Activated naive CD4-positive, alpha-beta T cell treated with anti-CD3 and anti-CD28 coated beads, Interleukin-2, amount 50 U/mL, for 24 hours (primary cell): Measurements from ENCODE around the gene CNN2.

Experiments used
- H3K27ac Mint-ChIP-seq: one replicate; pipeline ENCODE4 v1.8.0; 2021; ENCODE audit warnings: mild to moderate bottlenecking, mixed read lengths
- H3K27me3 Mint-ChIP-seq: one replicate; pipeline ENCODE4 v1.8.0; 2021; ENCODE audit warnings: mixed read lengths
- H3K36me3 Mint-ChIP-seq: one replicate; pipeline ENCODE4 v1.8.0; 2021; ENCODE audit warnings: mixed read lengths
- H3K4me1 Mint-ChIP-seq: one replicate; pipeline ENCODE4 v1.8.0; 2021; ENCODE audit warnings: mixed read lengths
- H3K4me3 Mint-ChIP-seq: one replicate; pipeline ENCODE4 v1.8.0; 2021; ENCODE audit warnings: mild to moderate bottlenecking, mixed read lengths
- H3K9me3 Mint-ChIP-seq: one replicate; pipeline ENCODE4 v1.8.0; 2021; ENCODE audit warnings: mixed read lengths

The CNN2 gene

GRCh38 chr19:1046117-1046626, 19.8 kb downstream of the CNN2 start:
- H3K9me3 Mint-ChIP-seq: no peaks in the 10 kb centered on the region
- H3K4me3 Mint-ChIP-seq: no peak overlapping the region
- peaks cover 6% of the 10 kb centered on the region for H3K4me1 Mint-ChIP-seq
- H3K36me3 Mint-ChIP-seq: no peaks in the 10 kb centered on the region
- no peak overlapping the region for H3K27ac Mint-ChIP-seq
- H3K27me3 Mint-ChIP-seq: no peaks in the 10 kb centered on the region

GRCh38 chr19:1046836-1047695, 20.7 kb downstream of the CNN2 start:
- Mint-ChIP-seq H3K9me3 (no peaks in the 10 kb centered on the region), H3K4me3 (no peak overlapping the region), H3K36me3 (no peaks in the 10 kb centered on the region), H3K27ac (no peak overlapping the region), H3K27me3 (no peaks in the 10 kb centered on the region), H3K4me1 (peaks cover 7% of the 10 kb centered on the region)

GRCh38 chr19:1047696-1048147, 21.3 kb downstream of the CNN2 start:
- Mint-ChIP-seq H3K4me1 (peaks cover 9% of the 10 kb centered on the region), H3K27ac (no peak overlapping the region), H3K27me3 (no peaks in the 10 kb centered on the region), H3K9me3 (no peaks in the 10 kb centered on the region), H3K36me3 (no peaks in the 10 kb centered on the region), H3K4me3 (no peak overlapping the region)

GRCh38 chr19:1049106-1049505, 22.7 kb downstream of the CNN2 start:
- no peaks in the 10 kb centered on the region for H3K9me3 Mint-ChIP-seq
- H3K27me3 Mint-ChIP-seq: no peaks in the 10 kb centered on the region
- no peaks in the 10 kb centered on the region for H3K36me3 Mint-ChIP-seq
- H3K27ac Mint-ChIP-seq: no peak overlapping the region
- H3K4me3 Mint-ChIP-seq: no peak overlapping the region
- H3K4me1 Mint-ChIP-seq: peaks cover 11% of the 10 kb centered on the region

GRCh38 chr19:1049800-1050199, 23.4 kb downstream of the CNN2 start:
- no peaks in the 10 kb centered on the region for H3K27me3 Mint-ChIP-seq
- no peaks in the 10 kb centered on the region for H3K36me3 Mint-ChIP-seq
- no peaks in the 10 kb centered on the region for H3K9me3 Mint-ChIP-seq
- no peak overlapping the region for H3K27ac Mint-ChIP-seq
- H3K4me3 Mint-ChIP-seq: no peak overlapping the region
- peaks cover 11% of the 10 kb centered on the region for H3K4me1 Mint-ChIP-seq

GRCh38 chr19:1050989-1051788, 24.8 kb downstream of the CNN2 start:
- H3K36me3 Mint-ChIP-seq: no peaks in the 10 kb centered on the region
- peaks cover 9% of the 10 kb centered on the region for H3K4me1 Mint-ChIP-seq
- no peak overlapping the region for H3K27ac Mint-ChIP-seq
- no peak overlapping the region for H3K4me3 Mint-ChIP-seq
- no peaks in the 10 kb centered on the region for H3K27me3 Mint-ChIP-seq
- no peaks in the 10 kb centered on the region for H3K9me3 Mint-ChIP-seq

- no peaks in the 10 kb centered on the region for H3K27me3 Mint-ChIP-seq
- H3K9me3 Mint-ChIP-seq: no peaks in the 10 kb centered on the region
- H3K4me3 Mint-ChIP-seq: no peak overlapping the region
- peaks cover 14% of the 10 kb centered on the region for H3K4me1 Mint-ChIP-seq
- peaks cover 5% of the 10 kb centered on the region for H3K36me3 Mint-ChIP-seq
- no peak overlapping the region for H3K27ac Mint-ChIP-seq
Observed at GRCh38 chr19:1051791-1052190, 25.4 kb downstream of the CNN2 start.

- H3K4me1 Mint-ChIP-seq: peaks cover 20% of the 10 kb centered on the region
- no peaks in the 10 kb centered on the region for H3K9me3 Mint-ChIP-seq
- H3K27me3 Mint-ChIP-seq: no peaks in the 10 kb centered on the region
- no peak overlapping the region for H3K27ac Mint-ChIP-seq
- H3K4me3 Mint-ChIP-seq: no peak overlapping the region
- H3K36me3 Mint-ChIP-seq: peaks cover 8% of the 10 kb centered on the region
Observed at GRCh38 chr19:1052349-1052975, 26.1 kb downstream of the CNN2 start.

GRCh38 chr19:1053176-1054101, 27.0 kb downstream of the CNN2 start:
- Mint-ChIP-seq H3K4me3 (no peak overlapping the region), H3K4me1 (peaks cover 30% of the 10 kb centered on the region), H3K27ac (peak overlapping the region; percentile 17), H3K9me3 (no peaks in the 10 kb centered on the region), H3K36me3 (peaks cover 9% of the 10 kb centered on the region), H3K27me3 (no peaks in the 10 kb centered on the region)

- Mint-ChIP-seq H3K27me3 (no peaks in the 10 kb centered on the region), H3K4me1 (peaks cover 31% of the 10 kb centered on the region), H3K27ac (no peak overlapping the region), H3K4me3 (no peak overlapping the region), H3K36me3 (peaks cover 9% of the 10 kb centered on the region), H3K9me3 (no peaks in the 10 kb centered on the region)
Observed at GRCh38 chr19:1054102-1055027, 28.0 kb downstream of the CNN2 start.

- Mint-ChIP-seq H3K36me3 (peaks cover 9% of the 10 kb centered on the region), H3K4me3 (no peak overlapping the region), H3K9me3 (no peaks in the 10 kb centered on the region), H3K4me1 (peaks cover 31% of the 10 kb centered on the region), H3K27ac (no peak overlapping the region), H3K27me3 (no peaks in the 10 kb centered on the region)
Observed at GRCh38 chr19:1055028-1055425, 28.6 kb downstream of the CNN2 start.

- Mint-ChIP-seq H3K27ac (peak overlapping the region; percentile 26), H3K9me3 (no peaks in the 10 kb centered on the region), H3K4me3 (no peak overlapping the region), H3K36me3 (peaks cover 9% of the 10 kb centered on the region), H3K4me1 (peaks cover 31% of the 10 kb centered on the region), H3K27me3 (no peaks in the 10 kb centered on the region)
Observed at GRCh38 chr19:1055886-1056620, 29.6 kb downstream of the CNN2 start.

GRCh38 chr19:1057176-1057855, 30.9 kb downstream of the CNN2 start:
- Mint-ChIP-seq H3K4me3 (peak overlapping the region; percentile 41), H3K27ac (peak overlapping the region; percentile 84), H3K27me3 (no peaks in the 10 kb centered on the region), H3K9me3 (no peaks in the 10 kb centered on the region), H3K36me3 (peaks cover 9% of the 10 kb centered on the region), H3K4me1 (peaks cover 27% of the 10 kb centered on the region)
